ENCODE measurements around the gene SEMA7A. TPM values are rescaled to one million over a fixed set of nuclear protein-coding genes. Genes with fewer than 3 reads are reported as not detected.

The SEMA7A gene
- total RNA-seq, 4 donors from 2014 or later, result 1.5 to 42.9 (median 1.6) TPM

DNA sequence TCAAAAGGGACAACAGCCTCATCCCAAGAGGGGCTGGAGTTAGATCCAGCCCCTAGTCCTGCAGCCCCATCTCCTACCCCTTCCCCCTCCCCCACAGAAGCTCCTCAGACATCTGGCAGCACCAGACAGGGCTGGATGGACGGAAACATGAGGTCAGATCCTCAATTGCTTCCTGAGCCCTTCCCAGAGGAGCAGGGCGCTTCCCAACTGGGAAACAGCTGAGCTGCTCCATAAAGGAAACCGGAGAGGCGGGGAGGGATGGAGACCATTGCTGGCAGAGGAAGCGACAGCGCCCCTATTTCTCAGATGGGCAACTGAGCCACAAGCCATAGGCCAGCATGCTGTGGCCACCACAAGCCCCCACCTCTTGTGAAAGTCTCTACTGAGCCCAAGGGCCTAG, 48.0 kb downstream of the SEMA7A start:
- Histone ChIP-seq H3K27me3 (no peaks in the 10 kb centered on the region), H3K4me1 (peaks cover 0 to 46% (median 23%) of the 10 kb centered on the region in 4 donors), H3K9me3 (no peaks in the 10 kb centered on the region), H3K36me3 (no peaks in the 10 kb centered on the region), H3K27ac (peak overlapping the region; percentile 25 to 81 (median 70)), H3K4me3 (no peak overlapping the region)
- DNase-seq, result no peak
- TF ChIP-seq, protein P1, sequence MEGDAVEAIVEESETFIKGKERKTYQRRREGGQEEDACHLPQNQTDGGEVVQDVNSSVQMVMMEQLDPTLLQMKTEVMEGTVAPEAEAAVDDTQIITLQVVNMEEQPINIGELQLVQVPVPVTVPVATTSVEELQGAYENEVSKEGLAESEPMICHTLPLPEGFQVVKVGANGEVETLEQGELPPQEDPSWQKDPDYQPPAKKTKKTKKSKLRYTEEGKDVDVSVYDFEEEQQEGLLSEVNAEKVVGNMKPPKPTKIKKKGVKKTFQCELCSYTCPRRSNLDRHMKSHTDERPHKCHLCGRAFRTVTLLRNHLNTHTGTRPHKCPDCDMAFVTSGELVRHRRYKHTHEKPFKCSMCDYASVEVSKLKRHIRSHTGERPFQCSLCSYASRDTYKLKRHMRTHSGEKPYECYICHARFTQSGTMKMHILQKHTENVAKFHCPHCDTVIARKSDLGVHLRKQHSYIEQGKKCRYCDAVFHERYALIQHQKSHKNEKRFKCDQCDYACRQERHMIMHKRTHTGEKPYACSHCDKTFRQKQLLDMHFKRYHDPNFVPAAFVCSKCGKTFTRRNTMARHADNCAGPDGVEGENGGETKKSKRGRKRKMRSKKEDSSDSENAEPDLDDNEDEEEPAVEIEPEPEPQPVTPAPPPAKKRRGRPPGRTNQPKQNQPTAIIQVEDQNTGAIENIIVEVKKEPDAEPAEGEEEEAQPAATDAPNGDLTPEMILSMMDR (IDR thresholded peaks at IDR 0.05), result no peak
- no peak for TF ChIP-seq POLR2A (IDR thresholded peaks at IDR 0.05)

DNA sequence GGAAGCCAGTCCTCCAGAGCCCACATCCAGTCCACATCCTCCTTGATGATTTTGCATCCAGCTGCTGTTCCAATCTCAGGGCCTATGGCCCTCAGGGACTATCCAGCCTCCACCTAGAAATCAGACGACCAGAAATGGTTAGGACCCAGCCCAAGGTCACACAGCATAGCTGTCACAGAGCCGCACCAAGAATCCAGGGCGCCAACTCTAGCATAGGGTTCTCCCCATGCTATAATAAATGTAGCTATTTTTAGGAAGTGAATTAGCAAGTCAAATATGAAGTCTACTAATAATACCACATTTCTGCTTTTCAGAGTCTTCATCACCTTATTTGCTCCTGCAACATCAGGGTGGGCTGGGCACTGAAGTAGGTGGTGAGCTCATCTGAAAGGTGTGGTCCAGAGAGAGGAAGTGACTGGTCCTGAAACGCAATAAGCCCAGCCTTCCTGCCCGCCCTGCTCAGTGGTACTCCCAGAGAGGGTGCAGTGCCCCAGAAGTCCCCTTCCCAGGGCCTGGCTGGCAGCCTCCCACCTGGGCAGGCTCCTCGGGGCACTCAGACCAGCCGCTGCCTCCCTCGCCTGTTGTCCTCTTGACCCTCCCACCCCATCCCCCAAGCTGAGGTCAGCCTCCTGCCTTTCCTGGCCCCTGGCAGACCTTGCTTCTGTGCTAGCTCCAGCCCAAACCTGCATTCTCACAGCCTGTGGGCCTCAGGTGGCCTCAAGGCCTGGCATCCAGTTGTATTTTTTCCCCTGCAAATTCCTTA, 48.7 kb downstream of the SEMA7A start:
- peaks cover 0 to 46% (median 23%) of the 10 kb centered on the region in 4 donors for H3K4me1 ChIP-seq
- no peaks in the 10 kb centered on the region for H3K27me3 ChIP-seq
- DNase-seq, result peak in 2 of 3 donors; percentile 85 to 88
- TF ChIP-seq, protein P1 (IDR thresholded peaks at IDR 0.05), result no peak
- no peak for TF ChIP-seq POLR2A (IDR thresholded peaks at IDR 0.05)
- peak overlapping the region; percentile 25 to 81 (median 70) for H3K27ac ChIP-seq
- H3K9me3 ChIP-seq, result no peaks in the 10 kb centered on the region
- H3K4me3 ChIP-seq, result no peak overlapping the region
- no peaks in the 10 kb centered on the region for H3K36me3 ChIP-seq

- Histone ChIP-seq H3K27me3 (no peaks in the 10 kb centered on the region), H3K9me3 (no peaks in the 10 kb centered on the region), H3K4me3 (no peak overlapping the region), H3K27ac (peak overlapping the region; percentile 25 to 81 (median 70)), H3K4me1 (peaks cover 0 to 46% (median 23%) of the 10 kb centered on the region in 4 donors), H3K36me3 (no peaks in the 10 kb centered on the region)
- TF ChIP-seq, protein P1 (IDR thresholded peaks at IDR 0.05), result no peak
- TF ChIP-seq POLR2A (IDR thresholded peaks at IDR 0.05), result no peak
- DNase-seq, result peak in 1 of 3 donors; percentile 20
These were observed 49.2 kb downstream of the SEMA7A start for GRCh38 chr15:74384566-74384880.

DNA sequence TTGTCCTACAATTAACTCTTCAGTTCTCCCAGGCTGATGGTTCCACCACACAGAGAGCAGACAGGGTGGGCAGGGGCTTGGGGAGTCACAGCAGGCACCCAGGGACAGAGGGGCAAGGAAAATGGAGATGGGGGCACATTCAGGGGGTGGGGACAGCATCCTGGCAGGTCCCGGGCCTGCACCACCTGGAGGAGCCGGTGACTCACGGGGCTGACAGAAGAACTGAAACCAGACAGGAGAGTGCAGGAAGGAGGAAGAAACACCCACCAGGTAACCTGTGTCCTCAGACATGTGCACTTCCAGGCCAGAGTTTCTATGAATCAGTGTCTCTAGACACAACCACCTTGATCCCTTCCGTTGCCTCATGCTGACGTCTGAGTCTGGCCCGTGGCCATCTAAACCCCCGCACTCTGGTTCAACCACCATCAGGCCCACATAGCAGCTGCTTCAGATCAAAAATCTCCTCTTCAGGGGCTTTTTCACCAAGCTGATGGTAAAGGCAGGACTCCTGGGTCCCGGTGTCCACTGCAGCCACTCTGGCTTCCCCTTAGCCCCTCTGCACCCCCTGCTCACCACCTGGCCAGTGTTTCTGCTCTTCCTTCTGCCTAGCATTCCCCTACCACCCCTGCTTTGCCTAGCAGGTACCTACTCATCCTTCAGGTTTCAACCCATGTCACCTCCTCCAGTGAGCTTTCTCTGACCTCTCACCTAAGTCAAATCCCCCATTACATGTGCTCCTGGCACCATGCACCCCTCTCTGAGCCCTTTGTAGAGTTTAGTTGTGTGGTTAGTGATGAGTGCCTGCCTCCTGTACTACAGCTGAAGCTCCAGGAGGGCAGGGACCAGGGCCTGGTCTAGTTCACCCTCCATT, 49.8 kb downstream of the SEMA7A start:
- no peak for TF ChIP-seq POLR2A (IDR thresholded peaks at IDR 0.05)
- TF ChIP-seq, protein P1 (IDR thresholded peaks at IDR 0.05), result no peak
- H3K27me3 ChIP-seq, result no peaks in the 10 kb centered on the region
- H3K9me3 ChIP-seq, result no peaks in the 10 kb centered on the region
- DNase-seq, result peak; percentile 43 to 83 (median 78)
- H3K4me1 ChIP-seq, result peaks cover 0 to 46% (median 23%) of the 10 kb centered on the region in 4 donors
- peak overlapping the region; percentile 25 to 81 (median 70) for H3K27ac ChIP-seq
- H3K36me3 ChIP-seq, result no peaks in the 10 kb centered on the region
- H3K4me3 ChIP-seq, result no peak overlapping the region

- Histone ChIP-seq H3K9me3 (no peaks in the 10 kb centered on the region), H3K36me3 (no peaks in the 10 kb centered on the region), H3K4me3 (no peak overlapping the region), H3K27ac (peak overlapping the region in 3 of 4 donors; percentile 25 to 81 (median 81)), H3K4me1 (peaks cover 0 to 46% (median 23%) of the 10 kb centered on the region in 4 donors), H3K27me3 (no peaks in the 10 kb centered on the region)
- peak in 1 of 3 donors; percentile 29 for DNase-seq
- TF ChIP-seq, protein P1 (IDR thresholded peaks at IDR 0.05), result no peak
- TF ChIP-seq POLR2A (IDR thresholded peaks at IDR 0.05), result no peak
These were observed 50.5 kb downstream of the SEMA7A start for GRCh38 chr15:74383286-74383685.
